A673 (cell line): Measurements from ENCODE around the gene PACRG. TPM values are rescaled to one million over a fixed set of nuclear protein-coding genes. Genes with fewer than 3 reads are reported as not detected.

Experiments
- BruUV-seq: library from RNA; stranded (reverse); fragments of 400-500 nt; replicated peaks from 2 replicates; lab custom pipeline; 2021; lab: Mats Ljungman, UMichigan
- CTCF ChIA-PET: fragments of 300-600 bp; sonication (Branson Sonifier 250); formaldehyde crosslinking; loops from one replicate; lab custom pipeline; 2022; ENCODE audit warnings: antibody characterized with exemption; lab: Charles Lee
- POLR2A ChIA-PET: fragments of 300-600 bp; sonication (Branson Sonifier 250); formaldehyde crosslinking; loops from one replicate; lab custom pipeline; 2022; ENCODE audit warnings: antibody characterized with exemption; ENCODE audit not compliant: low non-redundant PET; lab: Charles Lee
- DNase-seq: peaks from one replicate; pipeline ENCODE4 v3.0.0-alpha.2; 2015; ENCODE audit warnings: low spot score
- H3K27ac ChIP-seq: fragments of 200-600 bp; sonication (generic); 2 replicates; pipeline ENCODE4 v1.5.1; 2016; ENCODE audit warnings: mixed run types, low read depth, mild to moderate bottlenecking, mixed read lengths, antibody characterized with exemption, low read length; ENCODE audit not compliant: poor library complexity, severe bottlenecking
- H3K27me3 ChIP-seq: fragments of 200-600 bp; sonication (generic); replicated peaks from 2 replicates; pipeline ENCODE4 v1.6.1; 2017; ENCODE audit warnings: mixed run types, low read depth, mild to moderate bottlenecking, mixed read lengths, antibody characterized with exemption, low read length; ENCODE audit not compliant: insufficient read depth, poor library complexity
- H3K36me3 ChIP-seq: fragments of 200-600 bp; sonication (generic); 2 replicates; pipeline ENCODE4 v1.6.1; 2016; ENCODE audit warnings: mixed run types, mild to moderate bottlenecking, mixed read lengths, antibody characterized with exemption, low read length; ENCODE audit not compliant: insufficient read depth, poor library complexity, severe bottlenecking
- H3K4me1 ChIP-seq: fragments of 200-600 bp; sonication (generic); 2 replicates; pipeline ENCODE4 v1.6.1; 2017; ENCODE audit warnings: mixed run types, mild to moderate bottlenecking, mixed read lengths, antibody characterized with exemption, low read length; ENCODE audit not compliant: insufficient read depth, poor library complexity, severe bottlenecking
- H3K4me3 ChIP-seq: fragments of 200-600 bp; sonication (generic); 2 replicates; pipeline ENCODE4 v1.5.1; 2016; ENCODE audit warnings: low read depth, mixed run types, mild to moderate bottlenecking, mixed read lengths, low read length; ENCODE audit not compliant: poor library complexity, severe bottlenecking
- H3K9me3 ChIP-seq: fragments of 200-600 bp; sonication (generic); 2 replicates; pipeline ENCODE4 v1.6.1; 2016; ENCODE audit warnings: mixed run types, low read depth, mild to moderate bottlenecking, mixed read lengths, antibody characterized with exemption, low read length; ENCODE audit not compliant: poor library complexity, severe bottlenecking
- CTCF ChIP-seq: fragments of 300-800, 200-600 bp; sonication (generic); conservative IDR thresholded peaks from 2 replicates; pipeline ENCODE4 v1.5.1; 2017; ENCODE audit warnings: low read depth, mild to moderate bottlenecking, antibody characterized with exemption, low read length, moderate library complexity, mixed read lengths
- EZH2 ChIP-seq: fragments of 200-600 bp; sonication (generic); IDR thresholded peaks from 2 replicates; pipeline ENCODE4 v1.6.1; 2017; ENCODE audit warnings: borderline replicate concordance, low read depth, mild to moderate bottlenecking, mixed read lengths, antibody characterized with exemption, low read length; ENCODE audit not compliant: poor library complexity, severe bottlenecking
- intact Hi-C: fragments of 100-400 bp; cut with micrococcal nuclease; formaldehyde crosslinking; loops from one replicate; pipeline ENCODE4 v1.10.0; 2022; ENCODE audit not compliant: unreplicated experiment
- total RNA-seq: library from RNA; stranded (reverse); gene quantifications from 2 replicates; pipeline ENCODE4 v1.2.3, GENCODE V29; 2021

PACRG gene
- total RNA-seq, 1 experiment from 2014 or later, result not detected

GRCh38 chr6:163177892-163178420 lies 450.2 kb downstream of the PACRG start:
- Histone ChIP-seq H3K4me1 (no peaks in the 10 kb centered on the region), H3K27me3 (no peaks in the 10 kb centered on the region), H3K27ac (no peak overlapping the region), H3K4me3 (no peak overlapping the region), H3K36me3 (no peaks in the 10 kb centered on the region), H3K9me3 (no peaks in the 10 kb centered on the region)
- BruUV-seq, result no TSS peak
- TF ChIP-seq EZH2 (no peak), CTCF (no peak)
- CTCF ChIA-PET, result no interaction called here
- POLR2A ChIA-PET, result no interaction called here
- intact Hi-C loops, result loop anchor here (10.0 kb wide), 1 partner anchor 777 kb away; no protein-coding TSS in a partner anchor
- no peak for DNase-seq

- Histone ChIP-seq H3K4me1 (no peaks in the 10 kb centered on the region), H3K36me3 (no peaks in the 10 kb centered on the region), H3K4me3 (no peak overlapping the region), H3K9me3 (no peaks in the 10 kb centered on the region), H3K27ac (no peak overlapping the region), H3K27me3 (no peaks in the 10 kb centered on the region)
- intact Hi-C loops, result loop anchor here (10.0 kb wide), 1 partner anchor 776 kb away; no protein-coding TSS in a partner anchor
- no peak for DNase-seq
- no peak for TF ChIP-seq EZH2
- TF ChIP-seq CTCF, result no peak
- BruUV-seq, result no TSS peak
- ChIA-PET CTCF (no interaction called here), POLR2A (no interaction called here)
These were observed 451.3 kb downstream of the PACRG start for GRCh38 chr6:163179061-163179460.

DNA sequence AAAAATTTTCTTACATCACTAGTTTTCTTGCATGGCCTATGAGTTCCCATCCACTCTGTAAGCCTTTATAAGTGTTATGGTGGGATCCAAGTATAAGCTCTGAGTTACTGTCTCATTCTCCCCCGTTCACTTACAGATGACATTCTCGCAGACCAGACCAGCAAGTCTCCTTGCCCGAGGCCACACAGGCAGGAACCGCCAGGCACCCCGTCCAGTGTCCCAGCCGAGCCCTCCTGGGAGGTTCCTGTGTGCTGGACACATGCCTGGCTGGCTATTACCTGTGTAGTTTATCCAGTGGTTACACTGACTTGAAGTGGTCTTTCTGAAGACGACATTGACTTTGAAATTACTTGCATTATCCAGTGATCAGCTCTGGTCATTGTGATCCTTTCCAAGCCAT lies 451.9 kb downstream of the PACRG start:
- Histone ChIP-seq H3K36me3 (no peaks in the 10 kb centered on the region), H3K4me1 (no peaks in the 10 kb centered on the region), H3K27ac (no peak overlapping the region), H3K27me3 (no peaks in the 10 kb centered on the region), H3K4me3 (no peak overlapping the region), H3K9me3 (no peaks in the 10 kb centered on the region)
- DNase-seq, result no peak
- POLR2A ChIA-PET, result no interaction called here
- intact Hi-C loops, result loop anchor here (10.0 kb wide), 2 partner anchors 235 to 775 kb away; partner anchors contain the start of gene QKI
- CTCF ChIA-PET, result no interaction called here
- TF ChIP-seq CTCF, result no peak
- TF ChIP-seq EZH2, result no peak
- BruUV-seq, result no TSS peak
